IMR-90 (cell line): ENCODE results near the gene DIO1. TPM values are rescaled to one million over a fixed set of nuclear protein-coding genes. Genes with fewer than 3 reads are reported as not detected.

Source experiments
- ATAC-seq: fragments of 200-7000 bp; cut with Tn5 transposase; 2 replicates; pipeline ENCODE4 v1.9.1; 2020; ENCODE audit warnings: low read depth, mild to moderate bottlenecking, moderate library complexity
- BruUV-seq: library from RNA; stranded (reverse); fragments of 400-500 nt; replicated peaks from 2 replicates; lab custom pipeline; 2021; lab: Mats Ljungman, UMichigan
- CTCF ChIA-PET: fragments of 300-600 bp; formaldehyde crosslinking; extraction: SDS; loops from one replicate; lab custom pipeline; 2021; ENCODE audit warnings: antibody characterized with exemption; lab: Yijun Ruan, JAX
- POLR2A ChIA-PET: fragments of 300-600 bp; sonication (Branson Sonifier 250); formaldehyde crosslinking; loops from one replicate; lab custom pipeline; 2022; ENCODE audit warnings: antibody characterized with exemption; ENCODE audit not compliant: unreplicated experiment; lab: Charles Lee
- DNase-seq: peaks from one replicate; pipeline ENCODE4 v3.0.0; 2013
- H2AFZ ChIP-seq: replicated peaks from 2 replicates; pipeline ENCODE3; 2013; ENCODE audit warnings: low read length, mild to moderate bottlenecking; ENCODE audit not compliant: poor library complexity
- H2AK5ac ChIP-seq: 2 replicates; pipeline ENCODE4 v1.6.1; 2013; ENCODE audit warnings: low read depth, low read length, inconsistent platforms
- H2AK9ac ChIP-seq: replicated peaks from 2 replicates; pipeline ENCODE3; 2013; ENCODE audit warnings: mild to moderate bottlenecking, low read depth, low read length, moderate library complexity; ENCODE audit not compliant: poor library complexity
- H2BK120ac ChIP-seq: 2 replicates; pipeline ENCODE4 v1.6.1; 2013; ENCODE audit warnings: low read depth, low read length, inconsistent platforms
- H2BK15ac ChIP-seq: 3 replicates; pipeline ENCODE4 v1.6.1; 2013; ENCODE audit warnings: low read depth, low read length, inconsistent platforms
- H2BK20ac ChIP-seq: 2 replicates; pipeline ENCODE4 v1.6.1; 2013; ENCODE audit warnings: low read depth, mild to moderate bottlenecking, inconsistent platforms, low read length, moderate library complexity
- H2BK5ac ChIP-seq: 2 replicates; pipeline ENCODE4 v1.6.1; 2013; ENCODE audit warnings: mild to moderate bottlenecking, low read depth, low read length, inconsistent platforms; ENCODE audit not compliant: poor library complexity, severe bottlenecking
- H3K14ac ChIP-seq: replicated peaks from 2 replicates; pipeline ENCODE4 v1.6.1; 2013; ENCODE audit warnings: low read depth, low read length, inconsistent platforms
- H3K18ac ChIP-seq: 2 replicates; pipeline ENCODE4 v1.6.1; 2013; ENCODE audit warnings: low read depth, low read length, control low read depth
- H3K23ac ChIP-seq: 2 replicates; pipeline ENCODE4 v1.6.1; 2013; ENCODE audit warnings: low read depth, low read length, inconsistent platforms
- H3K27ac ChIP-seq: 2 replicates; pipeline ENCODE4 v1.5.1; 2013; ENCODE audit warnings: mild to moderate bottlenecking, control low read depth, low read length; ENCODE audit not compliant: insufficient read depth
- H3K27me3 ChIP-seq: 2 replicates; pipeline ENCODE4 v1.6.1; 2013; ENCODE audit warnings: low read length; ENCODE audit not compliant: control insufficient read depth, insufficient read depth
- H3K36me3 ChIP-seq: 2 replicates; pipeline ENCODE4 v1.6.1; 2013; ENCODE audit warnings: low read length, mixed read lengths; ENCODE audit not compliant: control insufficient read depth, insufficient read depth
- H3K4ac ChIP-seq: 2 replicates; pipeline ENCODE4 v1.6.1; 2013; ENCODE audit warnings: low read depth, low read length, inconsistent platforms
- H3K4me1 ChIP-seq: 2 replicates; pipeline ENCODE4 v1.6.1; 2013; ENCODE audit warnings: low read length, mixed read lengths; ENCODE audit not compliant: control insufficient read depth, insufficient read depth
- H3K4me2 ChIP-seq: 2 replicates; pipeline ENCODE4 v1.6.1; 2013; ENCODE audit warnings: low read depth, mild to moderate bottlenecking, control low read depth, low read length, moderate library complexity
- H3K4me3 ChIP-seq: 2 replicates; pipeline ENCODE4 v1.5.1; 2013; ENCODE audit warnings: low read depth, mild to moderate bottlenecking, control low read depth, low read length, moderate library complexity; ENCODE audit not compliant: insufficient read depth
- H3K56ac ChIP-seq: 2 replicates; pipeline ENCODE4 v1.6.1; 2013; ENCODE audit warnings: low read length, inconsistent platforms; ENCODE audit not compliant: insufficient read depth; ENCODE audit errors: extremely low read depth
- H3K79me1 ChIP-seq, 2 experiments: 2 replicates each; pipeline ENCODE4 v1.6.1; 2013; ENCODE audit warnings: low read length in 2 of 2, inconsistent platforms in 1 of 2, low read depth in 1 of 2
- H3K9ac ChIP-seq: 2 replicates; pipeline ENCODE4 v1.6.1; 2013; ENCODE audit warnings: low read depth, low read length, control low read depth
- H3K9me1 ChIP-seq: 2 replicates; pipeline ENCODE4 v1.6.1; 2013; ENCODE audit warnings: low read length, inconsistent platforms; ENCODE audit not compliant: insufficient read depth
- H3K9me3 ChIP-seq: 2 replicates; pipeline ENCODE4 v1.6.1; 2013; ENCODE audit warnings: low read length; ENCODE audit not compliant: control insufficient read depth, insufficient read depth
- H4K20me1 ChIP-seq: 2 replicates; pipeline ENCODE4 v1.6.1; 2013; ENCODE audit warnings: low read length, inconsistent platforms; ENCODE audit not compliant: insufficient read depth
- H4K5ac ChIP-seq: 2 replicates; pipeline ENCODE4 v1.6.1; 2013; ENCODE audit warnings: mild to moderate bottlenecking, low read depth, low read length, control low read depth
- H4K8ac ChIP-seq, 2 experiments: 2 replicates each; pipeline ENCODE4 v1.6.1; 2013; ENCODE audit warnings: low read depth in 2 of 2, low read length in 2 of 2, control low read depth in 1 of 2, inconsistent platforms in 1 of 2
- H4K91ac ChIP-seq: 2 replicates; pipeline ENCODE4 v1.6.1; 2013; ENCODE audit warnings: low read depth, low read length, inconsistent platforms; ENCODE audit not compliant: insufficient read depth
- BHLHE40 ChIP-seq: fragments of 150-350 bp; IDR thresholded peaks from 2 replicates; pipeline ENCODE4 v1.6.1; 2016; ENCODE audit warnings: mild to moderate bottlenecking, low read depth, low read length
- CEBPB ChIP-seq: IDR thresholded peaks from 2 replicates; pipeline ENCODE4 v1.6.1; 2012; ENCODE audit warnings: low read depth, low read length, improper control_type of control experiment
- CTCF ChIP-seq: conservative IDR thresholded peaks from 2 replicates; pipeline ENCODE4 v1.5.1; 2012; ENCODE audit warnings: mild to moderate bottlenecking, low read depth, low read length, improper control_type of control experiment
- ELK1 ChIP-seq: fragments of 150-350 bp; IDR thresholded peaks from 2 replicates; pipeline ENCODE4 v1.6.1; 2016; ENCODE audit warnings: low read depth, mild to moderate bottlenecking, low read length, moderate library complexity, borderline replicate concordance
- FOS ChIP-seq: fragments of 150-350 bp; IDR thresholded peaks from 2 replicates; pipeline ENCODE4 v1.6.1; 2016; ENCODE audit warnings: low read depth, low read length
- MXI1 ChIP-seq: IDR thresholded peaks from 2 replicates; pipeline ENCODE4 v1.6.1; 2012; ENCODE audit warnings: low read depth, mild to moderate bottlenecking, low read length, moderate library complexity, borderline replicate concordance
- RAD21 ChIP-seq: IDR thresholded peaks from 2 replicates; pipeline ENCODE4 v1.6.1; 2012; ENCODE audit warnings: low read length, improper control_type of control experiment
- RCOR1 ChIP-seq: IDR thresholded peaks from 2 replicates; pipeline ENCODE4 v1.6.1; 2012; ENCODE audit warnings: mild to moderate bottlenecking, low read length, improper control_type of control experiment; ENCODE audit not compliant: insufficient replicate concordance
- SMC3 ChIP-seq: fragments of 150-350 bp; IDR thresholded peaks from 2 replicates; pipeline ENCODE4 v1.6.1; 2016; ENCODE audit warnings: low read depth, mild to moderate bottlenecking, antibody characterized with exemption, low read length, moderate library complexity
- WGBS, 2 experiments: methylation state at CpG; one replicate each; pipeline versions ENCODE4 v1.1.5 to v1.1.7; 2013; ENCODE audit warnings: missing lambda C conversion rate in 2 of 2; ENCODE audit not compliant: insufficient read length in 1 of 2; ENCODE audit errors: extremely low coverage in 2 of 2; 5-methylcytosine and 5-hydroxymethylcytosine counted together
- dilution Hi-C: fragments of 300-500 bp; cut with HindIII; formaldehyde crosslinking; loops from one replicate; pipeline ENCODE4 v1.14.3; 2018; ENCODE audit warnings: low sequenced_read_pairs; ENCODE audit not compliant: unreplicated experiment
- in situ Hi-C: fragments of 300-500 bp; cut with MboI; formaldehyde crosslinking; loops from 3 replicates; pipeline ENCODE4 v1.14.3; 2019; ENCODE audit warnings: low sequenced_read_pairs, inconsistent platforms, mixed read lengths
- intact Hi-C: fragments of 100-400 bp; cut with micrococcal nuclease; formaldehyde crosslinking; loops from 2 replicates; pipeline ENCODE4 v1.10.0; 2022
- polyA plus RNA-seq, 3 experiments: library from polyadenylated mRNA; depleted of rRNA; stranded (reverse); fragments of >200 nt; gene quantifications; 2 replicates each; pipeline ENCODE4 v1.2.3, GENCODE V29; 2012; ENCODE audit warnings: low replicate concordance in 1 of 3
- total RNA-seq: library from RNA; depleted of rRNA; stranded (reverse); fragments of >200 nt; gene quantifications from 2 replicates; pipeline ENCODE4 v1.2.3, GENCODE V29; 2012

Gene DIO1
- total and polyA plus RNA-seq, 2 of the 4 experiments (the other 2 are of a cell fraction) = not detected

GRCh38 chr1:53943490-53944043 is 49.6 kb downstream of the DIO1 start:
- no peaks in the 10 kb centered on the region for H3K9me3 ChIP-seq
- 93% methylated on average over 3 of the region's 14 CpGs; no CpG with 5 or more reads in 1 of the 2 experiments for WGBS, 2 experiments
- H3K27ac ChIP-seq = no peak overlapping the region
- DNase-seq = no peak
- H2BK15ac ChIP-seq = no peak overlapping the region
- no peak overlapping the region for H3K4ac ChIP-seq
- H2BK5ac ChIP-seq = no peak overlapping the region
- H3K9ac ChIP-seq = no peak overlapping the region
- no peak overlapping the region for H2AFZ ChIP-seq
- no peak overlapping the region for H3K23ac ChIP-seq
- peaks cover 31 to 56% of the 10 kb centered on the region in 2 experiments for H3K79me1 ChIP-seq
- H4K20me1 ChIP-seq = peaks cover 14% of the 10 kb centered on the region; the same call in 1 of the 2 replicates
- H2AK9ac ChIP-seq = no peak overlapping the region
- peaks cover 14% of the 10 kb centered on the region for H3K4me1 ChIP-seq
- dilution Hi-C loops = no loop called here
- H2AK5ac ChIP-seq = no peak overlapping the region
- ChIA-PET CTCF (interaction anchor here (1.1 kb wide), 1 partner anchor 28 kb away, joined by 3 read pairs; no protein-coding TSS in a partner anchor), POLR2A (no interaction called here)
- H3K4me3 ChIP-seq = no peak overlapping the region
- intact Hi-C loops = no loop called here
- H3K9me1 ChIP-seq = peaks cover 11% of the 10 kb centered on the region
- no peak overlapping the region for H3K14ac ChIP-seq
- no peak overlapping the region for H4K5ac ChIP-seq
- no peak overlapping the region for H4K8ac ChIP-seq
- no peak overlapping the region for H3K4me2 ChIP-seq
- H3K27me3 ChIP-seq = no peaks in the 10 kb centered on the region
- no peak overlapping the region for H4K91ac ChIP-seq
- no peak overlapping the region for H2BK120ac ChIP-seq
- no peak overlapping the region for H2BK20ac ChIP-seq
- TF ChIP-seq FOS (no peak), RCOR1 (no peak), SMC3 (no peak), BHLHE40 (no peak), RAD21 (no peak), MXI1 (no peak), CEBPB (no peak), CTCF (no peak), ELK1 (no peak)
- in situ Hi-C loops = no loop called here
- BruUV-seq = no TSS peak
- H3K18ac ChIP-seq = no peak overlapping the region
- H3K56ac ChIP-seq = no peak overlapping the region
- H3K36me3 ChIP-seq = no peaks in the 10 kb centered on the region
- no peak for ATAC-seq
